Bronchial epithelial cell (primary cell): ENCODE results near the gene ZFAND6. TPM values are rescaled to one million over a fixed set of nuclear protein-coding genes. Genes with fewer than 3 reads are reported as not detected.

Experiments
- DNase-seq: peaks from one replicate; pipeline ENCODE4 v3.0.0-alpha.2; 2010; ENCODE audit warnings: low read depth
- FAIRE-seq: peaks from 2 replicates; lab custom pipeline; 2011; peaks lifted over from hg19 to GRCh38; lab: Jason Lieb, UNC
- H3K27me3 ChIP-seq: 2 replicates; pipeline ENCODE4 v1.5.1; 2011; ENCODE audit warnings: low read length; ENCODE audit not compliant: control insufficient read depth, insufficient read depth
- H3K36me3 ChIP-seq: 2 replicates; pipeline ENCODE4 v1.5.1; 2011; ENCODE audit warnings: low read length; ENCODE audit not compliant: control insufficient read depth, insufficient read depth
- H3K4me3 ChIP-seq: 2 replicates; pipeline ENCODE4 v1.5.1; 2011; ENCODE audit warnings: mild to moderate bottlenecking, low read depth, low read length, control low read depth
- CTCF ChIP-seq: IDR thresholded peaks from 2 replicates; pipeline ENCODE4 v1.5.1; 2011; ENCODE audit warnings: mild to moderate bottlenecking, moderate library complexity, low read length, control low read depth, inconsistent platforms; ENCODE audit not compliant: insufficient read depth, severe bottlenecking
- total RNA-seq: library from RNA; depleted of rRNA; stranded (reverse); fragments of >200 nt; gene quantifications from 2 replicates; pipeline ENCODE4 v1.2.1, GENCODE V29; 2014

Gene ZFAND6
- total RNA-seq, 1 donor from 2014 or later = 186 TPM

- no peaks in the 10 kb centered on the region for H3K36me3 ChIP-seq
- FAIRE-seq (no peak), DNase-seq (no peak)
- H3K4me3 ChIP-seq = no peak overlapping the region
- no peaks in the 10 kb centered on the region for H3K27me3 ChIP-seq
- TF ChIP-seq CTCF = no peak
These were observed 40.8 kb downstream of the ZFAND6 start for GRCh38 chr15:80100247-80100646.

GRCh38 chr15:80105193-80105592, 45.7 kb downstream of the ZFAND6 start:
- DNase-seq (no peak), FAIRE-seq (no peak)
- Histone ChIP-seq H3K4me3 (no peak overlapping the region), H3K36me3 (no peaks in the 10 kb centered on the region), H3K27me3 (no peaks in the 10 kb centered on the region)
- no peak for TF ChIP-seq CTCF

- no peak for TF ChIP-seq CTCF
- DNase-seq = peak; percentile 95
- no peaks in the 10 kb centered on the region for H3K27me3 ChIP-seq
- H3K4me3 ChIP-seq = no peak overlapping the region
- H3K36me3 ChIP-seq = no peaks in the 10 kb centered on the region
- FAIRE-seq = no peak
These were observed 46.1 kb downstream of the ZFAND6 start for GRCh38 chr15:80105595-80105994.

GRCh38 chr15:80106051-80106450, 46.6 kb downstream of the ZFAND6 start:
- no peaks in the 10 kb centered on the region for H3K27me3 ChIP-seq
- FAIRE-seq (no peak), DNase-seq (peak; percentile 50)
- H3K36me3 ChIP-seq = no peaks in the 10 kb centered on the region
- H3K4me3 ChIP-seq = no peak overlapping the region
- TF ChIP-seq CTCF = no peak

GRCh38 chr15:80107204-80107603, 47.7 kb downstream of the ZFAND6 start:
- no peak for FAIRE-seq
- no peak overlapping the region for H3K4me3 ChIP-seq
- DNase-seq = no peak
- H3K27me3 ChIP-seq = no peaks in the 10 kb centered on the region
- no peak for TF ChIP-seq CTCF
- H3K36me3 ChIP-seq = no peaks in the 10 kb centered on the region

- H3K4me3 ChIP-seq = no peak overlapping the region
- no peak for TF ChIP-seq CTCF
- DNase-seq (no peak), FAIRE-seq (no peak)
- no peaks in the 10 kb centered on the region for H3K27me3 ChIP-seq
- H3K36me3 ChIP-seq = no peaks in the 10 kb centered on the region
These were observed 48.3 kb downstream of the ZFAND6 start for GRCh38 chr15:80107774-80108173.
